MM.1S (cell line): ENCODE results near the gene RNASEH1.

Experiments used
- DNase-seq: peaks from one replicate; pipeline ENCODE4 v3.0.0-alpha.2; 2015
- H2AFZ ChIP-seq: fragments of 300-600 bp; sonication (generic); 2 replicates; pipeline ENCODE4 v1.6.0; 2016; ENCODE audit warnings: antibody characterized with exemption, low read length
- H3F3A ChIP-seq: fragments of 300-600 bp; sonication (generic); 2 replicates; pipeline ENCODE4 v1.6.1; 2016; ENCODE audit warnings: mild to moderate bottlenecking, antibody characterized with exemption, low read length, moderate library complexity, mixed read lengths; ENCODE audit not compliant: insufficient read depth
- H3K27ac ChIP-seq: fragments of 300-600 bp; sonication (generic); 2 replicates; pipeline ENCODE4 v1.5.1; 2016; ENCODE audit warnings: mild to moderate bottlenecking, low read length
- H3K27me3 ChIP-seq: fragments of 300-600 bp; sonication (generic); replicated peaks from 2 replicates; pipeline ENCODE4 v1.6.0; 2016; ENCODE audit warnings: low read length; ENCODE audit not compliant: insufficient read depth
- H3K36me3 ChIP-seq: fragments of 300-600 bp; sonication (generic); replicated peaks from 2 replicates; pipeline ENCODE4 v1.6.1; 2016; ENCODE audit warnings: mild to moderate bottlenecking, low read length, mixed read lengths; ENCODE audit not compliant: insufficient read depth
- H3K4me1 ChIP-seq: fragments of 300-600 bp; sonication (generic); 2 replicates; pipeline ENCODE4 v1.6.1; 2016; ENCODE audit warnings: low read length, mixed read lengths
- H3K4me2 ChIP-seq: fragments of 300-600 bp; sonication (generic); 2 replicates; pipeline ENCODE4 v1.6.0; 2016; ENCODE audit warnings: low read depth, low read length
- H3K4me3 ChIP-seq: fragments of 300-600 bp; sonication (generic); 2 replicates; pipeline ENCODE4 v1.5.1; 2016; ENCODE audit warnings: low read length, mixed read lengths
- H3K79me2 ChIP-seq: fragments of 300-600 bp; sonication (generic); 2 replicates; pipeline ENCODE4 v1.6.1; 2016; ENCODE audit warnings: mixed run types, low read length, mixed read lengths
- H3K9ac ChIP-seq: fragments of 300-600 bp; sonication (generic); 2 replicates; pipeline ENCODE4 v1.6.1; 2016; ENCODE audit warnings: low read length, mixed read lengths
- H3K9me2 ChIP-seq: fragments of 300-600 bp; sonication (generic); replicated peaks from 2 replicates; pipeline ENCODE4 v1.6.1; 2016; ENCODE audit warnings: mild to moderate bottlenecking, low read length, mixed read lengths; ENCODE audit not compliant: insufficient read depth
- H3K9me3 ChIP-seq: fragments of 300-600 bp; sonication (generic); replicated peaks from 2 replicates; pipeline ENCODE4 v1.6.1; 2016; ENCODE audit warnings: mild to moderate bottlenecking, low read length, mixed read lengths; ENCODE audit not compliant: insufficient read depth
- H4K20me1 ChIP-seq: fragments of 300-600 bp; sonication (generic); 2 replicates; pipeline ENCODE4 v1.6.1; 2016; ENCODE audit warnings: mild to moderate bottlenecking, low read length, moderate library complexity, mixed read lengths; ENCODE audit not compliant: insufficient read depth
- EZH2 ChIP-seq: fragments of 300-600 bp; sonication (generic); optimal IDR thresholded peaks from 2 replicates; pipeline ENCODE3; 2017; ENCODE audit warnings: low read depth, mild to moderate bottlenecking, antibody characterized with exemption, low read length, mixed read lengths
- EZH2phosphoT487 ChIP-seq: fragments of 300-600 bp; sonication (generic); IDR thresholded peaks from 2 replicates; pipeline ENCODE4 v1.6.1; 2018; ENCODE audit warnings: antibody characterized with exemption, low read length
- TF ChIP-seq, protein P1 (sequence below): fragments of 300-600 bp; sonication (generic); IDR thresholded peaks from 2 replicates; pipeline ENCODE4 v1.5.1; 2016; ENCODE audit warnings: antibody characterized with exemption, low read length, mixed read lengths

RNASEH1 gene

GRCh38 chr2:3596901-3597417, 38.8 kb upstream of the RNASEH1 start:
- H3F3A ChIP-seq, result no peaks in the 10 kb centered on the region
- H3K9me3 ChIP-seq, result no peaks in the 10 kb centered on the region
- no peak overlapping the region for H3K4me2 ChIP-seq
- no peaks in the 10 kb centered on the region for H3K27me3 ChIP-seq
- no peaks in the 10 kb centered on the region for H3K9me2 ChIP-seq
- no peak overlapping the region for H3K4me3 ChIP-seq
- no peak overlapping the region for H3K27ac ChIP-seq
- DNase-seq, result no peak
- no peaks in the 10 kb centered on the region for H3K79me2 ChIP-seq
- no peaks in the 10 kb centered on the region for H3K4me1 ChIP-seq
- H3K9ac ChIP-seq, result no peak overlapping the region
- H4K20me1 ChIP-seq, result no peaks in the 10 kb centered on the region
- no peaks in the 10 kb centered on the region for H3K36me3 ChIP-seq
- TF ChIP-seq, protein P1, sequence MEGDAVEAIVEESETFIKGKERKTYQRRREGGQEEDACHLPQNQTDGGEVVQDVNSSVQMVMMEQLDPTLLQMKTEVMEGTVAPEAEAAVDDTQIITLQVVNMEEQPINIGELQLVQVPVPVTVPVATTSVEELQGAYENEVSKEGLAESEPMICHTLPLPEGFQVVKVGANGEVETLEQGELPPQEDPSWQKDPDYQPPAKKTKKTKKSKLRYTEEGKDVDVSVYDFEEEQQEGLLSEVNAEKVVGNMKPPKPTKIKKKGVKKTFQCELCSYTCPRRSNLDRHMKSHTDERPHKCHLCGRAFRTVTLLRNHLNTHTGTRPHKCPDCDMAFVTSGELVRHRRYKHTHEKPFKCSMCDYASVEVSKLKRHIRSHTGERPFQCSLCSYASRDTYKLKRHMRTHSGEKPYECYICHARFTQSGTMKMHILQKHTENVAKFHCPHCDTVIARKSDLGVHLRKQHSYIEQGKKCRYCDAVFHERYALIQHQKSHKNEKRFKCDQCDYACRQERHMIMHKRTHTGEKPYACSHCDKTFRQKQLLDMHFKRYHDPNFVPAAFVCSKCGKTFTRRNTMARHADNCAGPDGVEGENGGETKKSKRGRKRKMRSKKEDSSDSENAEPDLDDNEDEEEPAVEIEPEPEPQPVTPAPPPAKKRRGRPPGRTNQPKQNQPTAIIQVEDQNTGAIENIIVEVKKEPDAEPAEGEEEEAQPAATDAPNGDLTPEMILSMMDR, result no peak
- TF ChIP-seq EZH2 (no peak), EZH2phosphoT487 (no peak)
- no peak overlapping the region for H2AFZ ChIP-seq

DNA sequence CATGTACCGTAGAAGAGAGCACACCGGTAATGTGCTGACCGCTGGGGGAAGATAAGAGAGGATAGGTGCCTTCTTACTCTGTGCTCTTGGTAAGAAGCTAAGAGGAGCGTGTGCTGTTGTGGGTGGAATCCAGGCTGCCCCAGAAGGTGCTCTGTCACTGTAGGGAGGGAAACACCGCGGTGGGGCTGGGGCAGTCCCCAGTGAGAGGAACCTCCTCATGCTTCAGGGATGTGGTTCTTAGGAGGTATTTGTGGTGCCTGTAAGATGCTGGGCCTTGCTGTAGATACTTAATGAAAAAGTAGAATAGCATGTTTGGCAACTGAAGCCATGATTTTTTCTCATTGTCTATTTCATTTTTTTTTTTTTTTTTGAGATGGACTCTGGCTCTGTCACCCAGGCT, 37.9 kb upstream of the RNASEH1 start:
- H3K4me1 ChIP-seq, result no peaks in the 10 kb centered on the region
- no peak overlapping the region for H3K4me3 ChIP-seq
- no peaks in the 10 kb centered on the region for H4K20me1 ChIP-seq
- TF ChIP-seq EZH2, result no peak
- TF ChIP-seq, protein P1, result no peak
- no peak for TF ChIP-seq EZH2phosphoT487
- no peak overlapping the region for H2AFZ ChIP-seq
- H3K9me3 ChIP-seq, result no peaks in the 10 kb centered on the region
- H3F3A ChIP-seq, result no peaks in the 10 kb centered on the region
- H3K27me3 ChIP-seq, result no peaks in the 10 kb centered on the region
- no peak overlapping the region for H3K27ac ChIP-seq
- no peaks in the 10 kb centered on the region for H3K79me2 ChIP-seq
- H3K9ac ChIP-seq, result no peak overlapping the region
- no peaks in the 10 kb centered on the region for H3K36me3 ChIP-seq
- H3K4me2 ChIP-seq, result no peak overlapping the region
- no peaks in the 10 kb centered on the region for H3K9me2 ChIP-seq
- DNase-seq, result no peak

DNA sequence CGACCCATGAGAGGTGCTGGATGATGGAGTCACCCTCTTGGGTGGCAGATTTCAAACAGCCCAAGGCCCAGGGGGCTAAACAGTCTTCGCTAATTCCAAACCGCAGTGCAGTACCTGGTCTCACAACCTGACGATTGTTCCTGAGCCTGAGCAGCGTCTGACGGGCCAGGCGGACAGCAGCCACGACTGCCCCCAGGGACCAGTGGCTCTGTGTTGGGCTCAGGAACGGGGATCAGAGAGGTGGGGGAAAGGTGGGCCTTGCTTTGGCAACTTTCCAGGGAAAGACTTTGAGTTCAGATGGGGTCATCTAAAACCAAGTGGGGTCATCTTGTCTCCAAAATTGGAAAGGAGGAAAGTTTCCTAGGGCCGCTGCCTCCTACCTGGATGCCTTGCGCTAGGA, 37.3 kb upstream of the RNASEH1 start:
- H3K4me1 ChIP-seq, result no peaks in the 10 kb centered on the region
- no peaks in the 10 kb centered on the region for H3K9me3 ChIP-seq
- no peak for DNase-seq
- no peaks in the 10 kb centered on the region for H4K20me1 ChIP-seq
- H3K4me2 ChIP-seq, result no peak overlapping the region
- TF ChIP-seq EZH2phosphoT487, result no peak
- TF ChIP-seq EZH2, result no peak
- TF ChIP-seq, protein P1, result no peak
- no peak overlapping the region for H3K27ac ChIP-seq
- H3K36me3 ChIP-seq, result no peaks in the 10 kb centered on the region
- no peak overlapping the region for H3K9ac ChIP-seq
- H3K79me2 ChIP-seq, result no peaks in the 10 kb centered on the region
- H3K27me3 ChIP-seq, result no peaks in the 10 kb centered on the region
- H3K9me2 ChIP-seq, result no peaks in the 10 kb centered on the region
- H3K4me3 ChIP-seq, result no peak overlapping the region
- no peaks in the 10 kb centered on the region for H3F3A ChIP-seq
- no peak overlapping the region for H2AFZ ChIP-seq
